Ureter (tissue), 1 donor: ENCODE results near the gene POLR2E. TPM values are rescaled to one million over a fixed set of nuclear protein-coding genes. Genes with fewer than 3 reads are reported as not detected.

ENCODE experiments used
- DNase-seq: peaks from one replicate; pipeline ENCODE4 v3.0.0-alpha.2; 2020; ENCODE audit warnings: low spot score
- total RNA-seq: library from RNA; stranded (reverse); gene quantifications from one replicate; pipeline ENCODE4 v1.2.4, GENCODE V29; 2023
- donor health status: DM: yes; HTN: yes; CAD: no.

POLR2E gene
- total RNA-seq, 1 donor from 2014 or later: 138 TPM

- DNase-seq: no peak
These were observed 16.6 kb upstream of the POLR2E start for GRCh38 chr19:1111641-1112267.

GRCh38 chr19:1110809-1111640 lies 15.8 kb upstream of the POLR2E start:
- no peak for DNase-seq

GRCh38 chr19:1109697-1110671 lies 14.8 kb upstream of the POLR2E start:
- DNase-seq: no peak

GRCh38 chr19:1109032-1109551 lies 13.9 kb upstream of the POLR2E start:
- no peak for DNase-seq

GRCh38 chr19:1108291-1109031 lies 13.3 kb upstream of the POLR2E start:
- no peak for DNase-seq

GRCh38 chr19:1107661-1108261 lies 12.6 kb upstream of the POLR2E start:
- DNase-seq: no peak

- no peak for DNase-seq
These were observed 11.9 kb upstream of the POLR2E start for GRCh38 chr19:1106841-1107660.

- no peak for DNase-seq
These were observed 11.0 kb upstream of the POLR2E start for GRCh38 chr19:1105873-1106840.

- no peak for DNase-seq
These were observed 10.1 kb upstream of the POLR2E start for GRCh38 chr19:1105008-1105872.

GRCh38 chr19:1104311-1105007 lies 9.3 kb upstream of the POLR2E start:
- peak; percentile 77 for DNase-seq

GRCh38 chr19:1103708-1104310 lies 8.6 kb upstream of the POLR2E start, which contains the start of gene GPX4:
Gene GPX4 (plus strand): TSS chr19:1103994. CDS start chr19:1104044, 50 bp downstream.
- DNase-seq: peak; percentile 99

GRCh38 chr19:1103132-1103707 lies 8.0 kb upstream of the POLR2E start:
- no peak for DNase-seq

- DNase-seq: peak; percentile 79
These were observed 7.4 kb upstream of the POLR2E start for GRCh38 chr19:1102407-1103131.

- DNase-seq: no peak
These were observed 6.1 kb upstream of the POLR2E start for GRCh38 chr19:1101337-1101698.
